Measurements from ENCODE around the gene LYPD4.

Gene LYPD4

GRCh38 chr19:41868989-41869300, 24.5 kb upstream of the LYPD4 start:
- H3K27ac Mint-ChIP-seq, result peak overlapping the region; percentile 84 to 92
- H3K9me3 Mint-ChIP-seq, result no peaks in the 10 kb centered on the region
- no peak for ATAC-seq (replicated peaks)
- peaks cover 71% of the 10 kb centered on the region for H3K36me3 Mint-ChIP-seq (ENCODE audit: insufficient read depth)
- DNase-seq, result no peak
- peak overlapping the region in 1 of 2 donors; percentile 47 for H3K4me3 Mint-ChIP-seq
- no peaks in the 10 kb centered on the region for H3K27me3 Mint-ChIP-seq
- peaks cover 42 to 54% of the 10 kb centered on the region in 2 donors for H3K4me1 Mint-ChIP-seq (ENCODE audit: low read depth in 2 of 2)

GRCh38 chr19:41868120-41868988, 23.9 kb upstream of the LYPD4 start:
- peaks cover 76% of the 10 kb centered on the region for H3K36me3 Mint-ChIP-seq (ENCODE audit: insufficient read depth)
- peak overlapping the region; percentile 84 to 92 for H3K27ac Mint-ChIP-seq
- no peak for ATAC-seq (replicated peaks)

GRCh38 chr19:41866284-41866683, 21.8 kb upstream of the LYPD4 start:
- H3K27me3 Mint-ChIP-seq, result no peaks in the 10 kb centered on the region
- peak overlapping the region; percentile 74 to 80 for H3K27ac Mint-ChIP-seq
- peaks cover 85% of the 10 kb centered on the region for H3K36me3 Mint-ChIP-seq (ENCODE audit: insufficient read depth)
- H3K4me3 Mint-ChIP-seq, result peak overlapping the region in 1 of 2 donors; percentile 25
- no peaks in the 10 kb centered on the region for H3K9me3 Mint-ChIP-seq
- ATAC-seq (replicated peaks), result no peak
- no peak for DNase-seq
- peaks cover 53 to 56% of the 10 kb centered on the region in 2 donors for H3K4me1 Mint-ChIP-seq (ENCODE audit: low read depth in 2 of 2)

More at GRCh38 chr19:41868120-41868988, 23.9 kb upstream of the LYPD4 start:
- no peaks in the 10 kb centered on the region for H3K27me3 Mint-ChIP-seq
- no peak for DNase-seq
- H3K9me3 Mint-ChIP-seq, result no peaks in the 10 kb centered on the region
- peak overlapping the region in 1 of 2 donors; percentile 47 for H3K4me3 Mint-ChIP-seq
- peaks cover 44 to 56% of the 10 kb centered on the region in 2 donors for H3K4me1 Mint-ChIP-seq (ENCODE audit: low read depth in 2 of 2)

GRCh38 chr19:41864374-41864773, 19.9 kb upstream of the LYPD4 start:
- Mint-ChIP-seq H3K36me3 (ENCODE audit: insufficient read depth) (peaks cover 84% of the 10 kb centered on the region), H3K4me1 (ENCODE audit: low read depth in 2 of 2) (peaks cover 54 to 55% of the 10 kb centered on the region in 2 donors), H3K4me3 (peak overlapping the region in 1 of 2 donors; percentile 53), H3K27ac (peak overlapping the region; percentile 81 to 90), H3K9me3 (no peaks in the 10 kb centered on the region), H3K27me3 (no peaks in the 10 kb centered on the region)
- ATAC-seq (replicated peaks) (no peak), DNase-seq (no peak)

- Mint-ChIP-seq H3K4me1 (ENCODE audit: low read depth in 2 of 2) (peaks cover 48 to 52% of the 10 kb centered on the region in 2 donors), H3K27ac (peak overlapping the region; percentile 81 to 90), H3K27me3 (no peaks in the 10 kb centered on the region), H3K36me3 (ENCODE audit: insufficient read depth) (peaks cover 82% of the 10 kb centered on the region), H3K4me3 (peak overlapping the region; percentile 81 to 89), H3K9me3 (no peaks in the 10 kb centered on the region)
- ATAC-seq (replicated peaks), result no peak
- no peak for DNase-seq
Measured at GRCh38 chr19:41863209-41863931, 18.9 kb upstream of the LYPD4 start.

GRCh38 chr19:41862445-41862986, 18.0 kb upstream of the LYPD4 start:
- DNase-seq (no peak), ATAC-seq (replicated peaks) (no peak)
- H3K9me3 Mint-ChIP-seq, result no peaks in the 10 kb centered on the region

GRCh38 chr19:41861846-41862245, 17.4 kb upstream of the LYPD4 start:
- ATAC-seq (replicated peaks) (no peak), DNase-seq (no peak)
- no peaks in the 10 kb centered on the region for H3K9me3 Mint-ChIP-seq
- H3K4me3 Mint-ChIP-seq, result peak overlapping the region; percentile 81 to 89
- H3K27me3 Mint-ChIP-seq, result no peaks in the 10 kb centered on the region
- peak overlapping the region; percentile 81 to 90 for H3K27ac Mint-ChIP-seq
- peaks cover 40 to 45% of the 10 kb centered on the region in 2 donors for H3K4me1 Mint-ChIP-seq (ENCODE audit: low read depth in 2 of 2)
- H3K36me3 Mint-ChIP-seq (ENCODE audit: insufficient read depth), result peaks cover 72% of the 10 kb centered on the region

More at GRCh38 chr19:41862445-41862986, 18.0 kb upstream of the LYPD4 start:
- Mint-ChIP-seq H3K27me3 (no peaks in the 10 kb centered on the region), H3K4me3 (peak overlapping the region; percentile 81 to 89), H3K36me3 (ENCODE audit: insufficient read depth) (peaks cover 73% of the 10 kb centered on the region), H3K27ac (peak overlapping the region in 1 of 2 donors; percentile 81), H3K4me1 (ENCODE audit: low read depth in 2 of 2) (peaks cover 40 to 45% of the 10 kb centered on the region in 2 donors)

- Mint-ChIP-seq H3K27ac (peak overlapping the region; percentile 81 to 90), H3K4me1 (ENCODE audit: low read depth in 2 of 2) (peaks cover 38 to 42% of the 10 kb centered on the region in 2 donors), H3K27me3 (no peaks in the 10 kb centered on the region), H3K9me3 (no peaks in the 10 kb centered on the region), H3K36me3 (ENCODE audit: insufficient read depth) (peaks cover 66% of the 10 kb centered on the region), H3K4me3 (peak overlapping the region; percentile 81 to 89)
- DNase-seq, result no peak
- ATAC-seq (replicated peaks), result no peak
Measured at GRCh38 chr19:41861116-41861768, 16.8 kb upstream of the LYPD4 start.

- Mint-ChIP-seq H3K4me1 (ENCODE audit: low read depth in 2 of 2) (peaks cover 37 to 39% of the 10 kb centered on the region in 2 donors), H3K36me3 (ENCODE audit: insufficient read depth) (peaks cover 61% of the 10 kb centered on the region), H3K27ac (peak overlapping the region; percentile 81 to 90), H3K9me3 (no peaks in the 10 kb centered on the region), H3K4me3 (peak overlapping the region; percentile 81 to 89), H3K27me3 (no peaks in the 10 kb centered on the region)
- DNase-seq (peak in 1 of 3 experiments; percentile 35), ATAC-seq (replicated peaks) (no peak)
Measured at GRCh38 chr19:41860419-41861115, 16.1 kb upstream of the LYPD4 start.

GRCh38 chr19:41859618-41860418, 15.3 kb upstream of the LYPD4 start, which contains the start of gene RPS19:
Gene RPS19 (plus strand): TSS chr19:41860255. CDS start chr19:41860775, 520 bp downstream.
- peaks cover 4 to 5% of the 10 kb centered on the region in 2 donors for H3K27me3 Mint-ChIP-seq
- ATAC-seq (replicated peaks) (peak; percentile 82), DNase-seq (peak; percentile 98 to 99 (median 98))
- H3K4me3 Mint-ChIP-seq, result peak within 1 kb of the TSS; percentile 81 to 89
- peak within 1 kb of the TSS; percentile 81 to 90 for H3K27ac Mint-ChIP-seq
- peaks cover 53% of the 10 kb centered on the region for H3K36me3 Mint-ChIP-seq (ENCODE audit: insufficient read depth)
- H3K9me3 Mint-ChIP-seq, result no peaks in the 10 kb centered on the region
- peaks cover 37 to 39% of the 10 kb centered on the region in 2 donors for H3K4me1 Mint-ChIP-seq (ENCODE audit: low read depth in 2 of 2)

- peak overlapping the region; percentile 81 to 90 for H3K27ac Mint-ChIP-seq
- peaks cover 35 to 37% of the 10 kb centered on the region in 2 donors for H3K4me1 Mint-ChIP-seq (ENCODE audit: low read depth in 2 of 2)
- DNase-seq, result no peak
- peak overlapping the region; percentile 81 to 89 for H3K4me3 Mint-ChIP-seq
- no peak for ATAC-seq (replicated peaks)
- H3K9me3 Mint-ChIP-seq, result no peaks in the 10 kb centered on the region
- peaks cover 47% of the 10 kb centered on the region for H3K36me3 Mint-ChIP-seq (ENCODE audit: insufficient read depth)
- H3K27me3 Mint-ChIP-seq, result peaks cover 10 to 11% of the 10 kb centered on the region in 2 donors
Measured at GRCh38 chr19:41859213-41859617, 14.7 kb upstream of the LYPD4 start.

GRCh38 chr19:41853768-41854167, 9.3 kb upstream of the LYPD4 start:
- ATAC-seq (replicated peaks) (no peak), DNase-seq (no peak)
- Mint-ChIP-seq H3K4me1 (ENCODE audit: low read depth in 2 of 2) (no peaks in the 10 kb centered on the region), H3K27ac (no peak overlapping the region), H3K4me3 (no peak overlapping the region), H3K27me3 (peaks cover 16 to 41% of the 10 kb centered on the region in 2 donors), H3K36me3 (ENCODE audit: insufficient read depth) (no peaks in the 10 kb centered on the region), H3K9me3 (no peaks in the 10 kb centered on the region)

Measured in effector memory CD8-positive, alpha-beta T cell (primary cell).